H1 (cell line): ENCODE data around the gene TGFB1I1. TPM values are rescaled to one million over a fixed set of nuclear protein-coding genes. Genes with fewer than 3 reads are reported as not detected.

Experiments
- CTCF ChIA-PET: fragments of 300-600 bp; sonication (Branson Sonifier 250); formaldehyde crosslinking; loops from one replicate; lab custom pipeline; 2021; ENCODE audit not compliant: partially characterized antibody; lab: Charles Lee
- POLR2A ChIA-PET: fragments of 300-600 bp; sonication (Branson Sonifier 250); formaldehyde crosslinking; loops from one replicate; lab custom pipeline; 2021; ENCODE audit warnings: inconsistent platforms; ENCODE audit not compliant: partially characterized antibody; lab: Charles Lee
- DNase-seq, 2 experiments: peaks; one replicate each; pipeline versions ENCODE4 v3.0.0 to v3.0.0-alpha.2; 2010 to 2022; ENCODE audit warnings: low spot score in 2 of 2, low read depth in 1 of 2, mixed read lengths in 1 of 2
- FAIRE-seq: peaks from 2 replicates; lab custom pipeline; 2011; peaks lifted over from hg19 to GRCh38; lab: Jason Lieb, UNC
- H2AFZ ChIP-seq: 2 replicates; pipeline ENCODE4 v1.8.1; 2012; ENCODE audit warnings: low read length, inconsistent platforms
- H2AK5ac ChIP-seq: 2 replicates; pipeline ENCODE4 v1.6.1; 2013; ENCODE audit warnings: low read depth, low read length
- H2BK120ac ChIP-seq: replicated peaks from 2 replicates; pipeline ENCODE3; 2013; ENCODE audit warnings: low read depth, low read length, inconsistent platforms
- H2BK12ac ChIP-seq: 2 replicates; pipeline ENCODE4 v1.6.1; 2013; ENCODE audit warnings: low read depth, low read length
- H2BK15ac ChIP-seq: 2 replicates; pipeline ENCODE4 v1.6.1; 2013; ENCODE audit warnings: low read length
- H2BK20ac ChIP-seq: 2 replicates; pipeline ENCODE4 v1.6.1; 2013; ENCODE audit warnings: low read length
- H2BK5ac ChIP-seq: 2 replicates; pipeline ENCODE4 v1.6.1; 2013; ENCODE audit warnings: low read depth, low read length
- H3K14ac ChIP-seq: 2 replicates; pipeline ENCODE4 v1.6.1; 2013; ENCODE audit warnings: inconsistent platforms; ENCODE audit not compliant: insufficient read length
- H3K18ac ChIP-seq: 2 replicates; pipeline ENCODE4 v1.6.1; 2013; ENCODE audit warnings: low read length; ENCODE audit errors: extremely low read depth
- H3K23ac ChIP-seq: 2 replicates; pipeline ENCODE4 v1.6.1; 2013; ENCODE audit warnings: inconsistent platforms; ENCODE audit not compliant: insufficient read length
- H3K23me2 ChIP-seq: 2 replicates; pipeline ENCODE4 v1.6.1; 2013; ENCODE audit warnings: low read depth, low read length
- H3K27ac ChIP-seq: 2 replicates; pipeline ENCODE4 v1.6.1; 2011; ENCODE audit warnings: low read depth, low read length, inconsistent platforms
- H3K27me3 ChIP-seq, 4 experiments: replicated peaks in 1 of 4; 1 replicate in 1 of 4; 2 replicates in 3 of 4; pipeline versions ENCODE4 v1.6.1 to v1.8.1; 2011 to 2013; ENCODE audit warnings: low read length in 3 of 4, mild to moderate bottlenecking in 3 of 4, inconsistent platforms in 2 of 4, mixed read lengths in 2 of 4, moderate library complexity in 1 of 4; ENCODE audit not compliant: control insufficient read depth in 3 of 4, insufficient read depth in 3 of 4; ENCODE audit errors: extremely low read depth in 1 of 4
- H3K36me3 ChIP-seq, 4 experiments: 2 replicates each; pipeline versions ENCODE4 v1.6.1 to v1.8.1; 2011 to 2013; ENCODE audit warnings: mild to moderate bottlenecking in 4 of 4, low read length in 3 of 4, moderate library complexity in 2 of 4, control low read depth in 1 of 4, inconsistent platforms in 1 of 4; ENCODE audit not compliant: insufficient read depth in 4 of 4, control insufficient read depth in 2 of 4
- H3K4ac ChIP-seq: replicated peaks from 2 replicates; pipeline ENCODE3; 2013; ENCODE audit warnings: low read length, low read depth, mixed read lengths, inconsistent platforms; ENCODE audit not compliant: insufficient read length
- H3K4me1 ChIP-seq, 4 experiments: replicated peaks in 1 of 4; 1 replicate in 1 of 4; 2 replicates in 3 of 4; pipeline versions ENCODE4 v1.6.1 to v1.8.1; 2011 to 2013; ENCODE audit warnings: low read length in 3 of 4, inconsistent platforms in 2 of 4, mixed read lengths in 1 of 4; ENCODE audit not compliant: insufficient read depth in 4 of 4, control insufficient read depth in 3 of 4
- H3K4me2 ChIP-seq, 2 experiments: 2 replicates each; pipeline versions ENCODE4 v1.6.1 to v1.8.1; 2011 to 2013; ENCODE audit warnings: low read depth in 2 of 2, low read length in 2 of 2, control low read depth in 1 of 2, inconsistent platforms in 1 of 2, mild to moderate bottlenecking in 1 of 2; ENCODE audit not compliant: insufficient read depth in 1 of 2
- H3K4me3 ChIP-seq, 4 experiments: fragments of 200-600, 300-600 bp in 1 of 4; sonication (generic), shearing (Covaris generic), sonication (Bioruptor Twin) in 1 of 4; 2 replicates each; pipeline versions ENCODE4 v1.5.1 to v1.8.1; 2011 to 2016; ENCODE audit warnings: low read length in 4 of 4, low read depth in 3 of 4, control low read depth in 2 of 4, inconsistent platforms in 2 of 4, mild to moderate bottlenecking in 2 of 4, mixed read lengths in 1 of 4, moderate library complexity in 1 of 4; ENCODE audit not compliant: insufficient read depth in 2 of 4; ENCODE audit errors: extremely low read depth in 1 of 4
- H3K56ac ChIP-seq: replicated peaks from 2 replicates; pipeline ENCODE3; 2013; ENCODE audit warnings: low read depth, mild to moderate bottlenecking, mixed read lengths, low read length, inconsistent platforms; ENCODE audit not compliant: insufficient read length
- H3K79me1 ChIP-seq: 2 replicates; pipeline ENCODE4 v1.6.1; 2013; ENCODE audit warnings: low read depth, low read length, control low read depth
- H3K79me2 ChIP-seq, 2 experiments: 2 replicates each; pipeline versions ENCODE4 v1.6.1 to v1.8.1; 2012 to 2013; ENCODE audit warnings: low read length in 2 of 2, mild to moderate bottlenecking in 2 of 2, inconsistent platforms in 1 of 2; ENCODE audit not compliant: insufficient read depth in 2 of 2, control insufficient read depth in 1 of 2
- H3K9ac ChIP-seq, 4 experiments: replicated peaks in 1 of 4; 1 replicate in 1 of 4; 2 replicates in 3 of 4; pipeline versions ENCODE4 v1.6.1 to v1.8.1; 2011 to 2013; ENCODE audit warnings: low read depth in 3 of 4, low read length in 3 of 4, control low read depth in 2 of 4, mild to moderate bottlenecking in 2 of 4, moderate library complexity in 2 of 4, inconsistent platforms in 1 of 4; ENCODE audit errors: extremely low read depth in 1 of 4
- H3K9me3 ChIP-seq, 2 experiments: 2 replicates each; pipeline versions ENCODE4 v1.6.1 to v1.8.1; 2012 to 2013; ENCODE audit warnings: mild to moderate bottlenecking in 2 of 2, moderate library complexity in 2 of 2, control low read depth in 1 of 2, inconsistent platforms in 1 of 2, low read depth in 1 of 2, low read length in 1 of 2, mixed read lengths in 1 of 2; ENCODE audit not compliant: insufficient read depth in 2 of 2
- H4K20me1 ChIP-seq, 2 experiments: replicated peaks in 1 of 2; 2 replicates each; pipeline versions ENCODE3 to v1.8.1; 2011 to 2013; ENCODE audit warnings: inconsistent platforms in 2 of 2, low read length in 2 of 2, mild to moderate bottlenecking in 1 of 2; ENCODE audit not compliant: insufficient read depth in 2 of 2, control insufficient read depth in 1 of 2
- H4K5ac ChIP-seq: 2 replicates; pipeline ENCODE4 v1.6.1; 2013; ENCODE audit warnings: low read length, low read depth, mixed read lengths, inconsistent platforms; ENCODE audit not compliant: insufficient read length
- H4K8ac ChIP-seq: 2 replicates; pipeline ENCODE4 v1.8.0; 2013; ENCODE audit warnings: mild to moderate bottlenecking, moderate library complexity, low read length, inconsistent platforms; ENCODE audit not compliant: insufficient read depth; ENCODE audit errors: extremely low read depth
- H4K91ac ChIP-seq: replicated peaks from 2 replicates; pipeline ENCODE3; 2013; ENCODE audit warnings: low read length, mixed read lengths, inconsistent platforms; ENCODE audit not compliant: insufficient read length
- BRCA1 ChIP-seq: IDR thresholded peaks from 2 replicates; pipeline ENCODE4 v1.6.1; 2012; ENCODE audit warnings: low read depth, low read length, improper control_type of control experiment
- CEBPB ChIP-seq: IDR thresholded peaks from 2 replicates; pipeline ENCODE4 v1.6.1; 2012; ENCODE audit warnings: low read depth, low read length
- CREB1 ChIP-seq: IDR thresholded peaks from 2 replicates; pipeline ENCODE4 v1.6.1; 2012; ENCODE audit warnings: inconsistent platforms
- KDM1A ChIP-seq: fragments of 200-600, 300-600 bp; sonication (generic); IDR thresholded peaks from 2 replicates; pipeline ENCODE4 v1.7.1; 2016; ENCODE audit warnings: mild to moderate bottlenecking, low read length, borderline replicate concordance
- KDM5A ChIP-seq: fragments of 200-600 bp; IDR thresholded peaks from 2 replicates; pipeline ENCODE4 v1.7.1; 2012; ENCODE audit warnings: mild to moderate bottlenecking, low read length, inconsistent platforms, mixed read lengths
- POLR2AphosphoS5 ChIP-seq: IDR thresholded peaks from 2 replicates; pipeline ENCODE4 v1.6.1; 2011; ENCODE audit warnings: low read depth, low read length
- RBBP5 ChIP-seq: IDR thresholded peaks from 2 replicates; pipeline ENCODE4 v1.7.1; 2012; ENCODE audit warnings: low read depth, mild to moderate bottlenecking, inconsistent platforms, low read length, moderate library complexity, borderline replicate concordance
- SP4 ChIP-seq: IDR thresholded peaks from 2 replicates; pipeline ENCODE4 v1.6.1; 2012; ENCODE audit warnings: low read length, inconsistent platforms
- TBP ChIP-seq: IDR thresholded peaks from 2 replicates; pipeline ENCODE4 v1.6.1; 2011; ENCODE audit warnings: low read depth, low read length, improper control_type of control experiment
- WGBS, 2 experiments: shearing (Covaris generic) in 1 of 2; methylation state at CpG; one replicate each; pipeline versions ENCODE4 v1.1.6 to v1.1.7; 2013 to 2015; ENCODE audit warnings: low lambda C conversion rate in 2 of 2, mixed read lengths in 2 of 2, inconsistent platforms in 1 of 2, low coverage in 1 of 2, missing lambda C conversion rate in 1 of 2; ENCODE audit not compliant: insufficient replicate concordance in 2 of 2, insufficient coverage in 1 of 2, insufficient read length in 1 of 2; ENCODE audit errors: extremely low coverage in 1 of 2, missing lambda C conversion rate in 1 of 2; 5-methylcytosine and 5-hydroxymethylcytosine counted together
- polyA plus RNA-seq, 7 experiments: library from polyadenylated mRNA; depleted of rRNA in 3 of 7; stranded (reverse) in 5 of 7; unstranded in 2 of 7; fragments of >200 nt in 5 of 7; fragments of 200-250 nt in 2 of 7; gene quantifications; 1 replicate in 5 of 7; 2 replicates in 1 of 7; 4 replicates in 1 of 7; pipeline versions ENCODE4 v1.2.1 to v1.2.3, GENCODE V29; 2011 to 2013; ENCODE audit warnings: missing spikeins in 2 of 7, mixed read lengths in 2 of 7
- total RNA-seq: library from RNA; stranded (reverse); fragmentation: NEBNext Ultra II Directional; extraction: Animal tissue kit (Norgen Biotek cat#: 25700); gene quantifications from 2 replicates; pipeline ENCODE4 v1.2.1, GENCODE V29; 2021
- TF ChIP-seq, protein P1 (sequence below): IDR thresholded peaks from 2 replicates; pipeline ENCODE4 v1.6.1; 2012; ENCODE audit warnings: inconsistent platforms
- TF ChIP-seq, protein P2 (sequence below), 3 experiments: IDR thresholded peaks; 1 replicate in 2 of 3; 2 replicates in 1 of 3; pipeline versions ENCODE4 v1.5.1 to v1.6.1; 2011; ENCODE audit warnings: low read length in 3 of 3, mild to moderate bottlenecking in 3 of 3, inconsistent platforms in 2 of 3, low read depth in 1 of 3, moderate library complexity in 1 of 3; ENCODE audit not compliant: insufficient read depth in 1 of 3; ENCODE audit errors: control extremely low read depth in 1 of 3

TGFB1I1 gene
- total and polyA plus RNA-seq, 2 of the 8 experiments (the other 6 are each of a cell fraction or from before 2014, with no cell fraction given): 5.6 to 5.8 TPM

DNA sequence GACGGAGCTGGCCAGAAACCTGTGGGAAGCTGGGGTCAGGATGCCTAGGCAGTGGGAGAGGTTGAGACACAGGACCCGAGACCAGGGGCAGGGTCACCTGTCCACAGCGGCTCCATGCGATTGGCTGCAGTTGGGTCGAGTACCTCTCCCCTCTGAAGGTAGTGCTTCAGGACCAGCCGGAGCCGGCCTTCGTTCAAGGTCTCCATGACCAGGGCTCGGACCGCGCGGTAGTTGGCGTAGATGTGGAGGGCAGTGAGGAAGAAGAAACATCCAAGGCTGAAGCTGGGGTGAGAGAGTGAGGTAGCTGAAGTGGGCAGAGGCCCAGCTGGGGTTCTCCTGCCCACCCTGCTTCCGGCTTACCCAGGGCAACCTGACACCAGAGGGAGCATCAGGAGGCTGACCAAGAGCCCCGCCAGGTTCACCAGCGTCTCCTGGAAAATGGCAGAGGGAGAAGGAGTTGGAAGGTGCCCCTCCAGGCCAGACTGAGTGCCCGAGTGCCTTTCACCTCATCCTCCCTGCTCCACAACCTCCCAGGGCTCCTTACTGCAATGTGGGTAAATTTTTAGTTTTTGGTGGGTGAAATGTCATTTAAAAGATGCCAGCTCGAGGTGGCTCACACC lies 21.7 kb downstream of the TGFB1I1 start:
- Histone ChIP-seq H3K56ac (no peak overlapping the region), H3K4ac (no peak overlapping the region)
- TF ChIP-seq CEBPB: no peak
- TF ChIP-seq SP4: no peak
- no peak for TF ChIP-seq CREB1
- TF ChIP-seq BRCA1: no peak
- TF ChIP-seq RBBP5: no peak
- TF ChIP-seq, protein P1, sequence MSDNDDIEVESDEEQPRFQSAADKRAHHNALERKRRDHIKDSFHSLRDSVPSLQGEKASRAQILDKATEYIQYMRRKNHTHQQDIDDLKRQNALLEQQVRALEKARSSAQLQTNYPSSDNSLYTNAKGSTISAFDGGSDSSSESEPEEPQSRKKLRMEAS: no peak
- TF ChIP-seq KDM1A: no peak
- no peak for TF ChIP-seq TBP
- no peak for TF ChIP-seq POLR2AphosphoS5
- TF ChIP-seq, protein P2, sequence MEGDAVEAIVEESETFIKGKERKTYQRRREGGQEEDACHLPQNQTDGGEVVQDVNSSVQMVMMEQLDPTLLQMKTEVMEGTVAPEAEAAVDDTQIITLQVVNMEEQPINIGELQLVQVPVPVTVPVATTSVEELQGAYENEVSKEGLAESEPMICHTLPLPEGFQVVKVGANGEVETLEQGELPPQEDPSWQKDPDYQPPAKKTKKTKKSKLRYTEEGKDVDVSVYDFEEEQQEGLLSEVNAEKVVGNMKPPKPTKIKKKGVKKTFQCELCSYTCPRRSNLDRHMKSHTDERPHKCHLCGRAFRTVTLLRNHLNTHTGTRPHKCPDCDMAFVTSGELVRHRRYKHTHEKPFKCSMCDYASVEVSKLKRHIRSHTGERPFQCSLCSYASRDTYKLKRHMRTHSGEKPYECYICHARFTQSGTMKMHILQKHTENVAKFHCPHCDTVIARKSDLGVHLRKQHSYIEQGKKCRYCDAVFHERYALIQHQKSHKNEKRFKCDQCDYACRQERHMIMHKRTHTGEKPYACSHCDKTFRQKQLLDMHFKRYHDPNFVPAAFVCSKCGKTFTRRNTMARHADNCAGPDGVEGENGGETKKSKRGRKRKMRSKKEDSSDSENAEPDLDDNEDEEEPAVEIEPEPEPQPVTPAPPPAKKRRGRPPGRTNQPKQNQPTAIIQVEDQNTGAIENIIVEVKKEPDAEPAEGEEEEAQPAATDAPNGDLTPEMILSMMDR (IDR thresholded peaks at IDR 0.05; ENCODE audit: control extremely low read depth in 1 of 3, insufficient read depth in 1 of 3, low read depth in 1 of 3, low read length in 3 of 3): no peak
- TF ChIP-seq KDM5A: no peak
- TF ChIP-seq, all 59 proteins: peak for 0
- Histone ChIP-seq H2AK5ac (no peak overlapping the region), H4K5ac (no peak overlapping the region), H4K8ac (no peak overlapping the region), H3K4me1 (no peaks in the 10 kb centered on the region; a peak in 3 of 7 replicates), H3K79me2 (no peaks in the 10 kb centered on the region), H2AFZ (no peak overlapping the region), H3K23ac (no peak overlapping the region), H3K14ac (no peak overlapping the region), H3K36me3 (peaks cover 0 to 6% (median under 1%) of the 10 kb centered on the region in 4 experiments; a peak in 2 of 8 replicates), H3K18ac (no peak overlapping the region), H2BK12ac (no peak overlapping the region), H3K27ac (no peak overlapping the region), H4K20me1 (peaks cover 0 to 9% of the 10 kb centered on the region in 2 experiments), H2BK5ac (no peak overlapping the region), H2BK20ac (no peak overlapping the region), H4K91ac (no peak overlapping the region), H3K9ac (no peak overlapping the region), H3K4me2 (no peak overlapping the region), H3K4me3 (no peak overlapping the region), H2BK120ac (no peak overlapping the region), H3K79me1 (no peaks in the 10 kb centered on the region), H2BK15ac (no peak overlapping the region), H3K9me3 (no peaks in the 10 kb centered on the region), H3K23me2 (peaks cover under 1% of the 10 kb centered on the region; the same call in 1 of the 2 replicates), H3K27me3 (peaks cover 6 to 15% (median 11%) of the 10 kb centered on the region in 4 experiments; a peak in 6 of 7 replicates)
- no peak for DNase-seq
- no peak for FAIRE-seq
- WGBS, 2 experiments: 90% methylated on average over 18 of the region's 18 CpGs; no CpG with 5 or more reads in 1 of the 2 experiments
- ChIA-PET CTCF (interaction anchor here (0.7 to 1.6 kb wide), 3 partner anchors 8 to 43 kb away, joined by 3 to 4 read pairs (median 4); no protein-coding TSS in a partner anchor), POLR2A (interaction anchor here (0.6 to 2.6 kb wide), 4 partner anchors 10 to 36 kb away, joined by 3 to 8 read pairs (median 3); partner anchors contain the start of gene RUSF1)
